Heart right ventricle (tissue), 16 donors: ENCODE results near the gene CT47B1. TPM values are rescaled to one million over a fixed set of nuclear protein-coding genes. Genes with fewer than 3 reads are reported as not detected.
"Not testable (repeated sequence)": the region's sequence is repeated elsewhere in the genome, so short reads cannot be mapped to it uniquely, and the experiment has no call there.

Source experiments
- ATAC-seq, 8 donors: fragments of 200-7000 bp; cut with Tn5 transposase; one replicate each; pipeline ENCODE4 v1.9.1; 2020; ENCODE audit warnings: mild to moderate bottlenecking in 8 of 8, moderate library complexity in 8 of 8, moderate number of reproducible peaks in 1 of 8
- DNase-seq, 2 donors: peaks; one replicate each; pipeline ENCODE4 v3.0.0-alpha.2; 2020
- H3K27ac ChIP-seq, 10 donors: fragments of 200-600 bp; sonication (generic) in 2 of 10; one replicate each; pipeline versions ENCODE4 v1.5.0 to v1.8.0; 2020 to 2022; ENCODE audit warnings: mild to moderate bottlenecking in 3 of 10
- H3K27me3 ChIP-seq, 7 donors: fragments of 200-600 bp; one replicate each; pipeline ENCODE4 v1.8.0; 2021 to 2022; ENCODE audit warnings: mild to moderate bottlenecking in 2 of 7
- H3K36me3 ChIP-seq, 9 donors: fragments of 200-600 bp; sonication (generic) in 1 of 9; one replicate each; pipeline versions ENCODE4 v1.5.0 to v1.8.0; 2020 to 2022; ENCODE audit warnings: mild to moderate bottlenecking in 2 of 9
- H3K4me1 ChIP-seq, 9 donors: fragments of 200-600 bp; sonication (generic) in 1 of 9; one replicate each; pipeline versions ENCODE4 v1.5.0 to v1.8.0; 2020 to 2022; ENCODE audit warnings: mild to moderate bottlenecking in 4 of 9
- H3K4me3 ChIP-seq, 10 donors: fragments of 200-600 bp; sonication (generic) in 2 of 10; one replicate each; pipeline versions ENCODE4 v1.5.0 to v1.8.0; 2020 to 2022; ENCODE audit warnings: mild to moderate bottlenecking in 7 of 10, moderate library complexity in 2 of 10
- H3K9me3 ChIP-seq, 11 donors: fragments of 200-600 bp in 10 of 11; sonication (generic) in 2 of 11; one replicate each; pipeline versions ENCODE4 v1.5.0 to v1.8.0; 2013 to 2022; ENCODE audit warnings: mild to moderate bottlenecking in 2 of 11, control low read depth in 1 of 11, moderate library complexity in 1 of 11
- WGBS, 2 donors: extraction: QIAGEN DNeasy Blood & Tissue Kit; methylation state at CpG; one replicate each; pipeline ENCODE4 v1.1.7; 2013; ENCODE audit warnings: inconsistent platforms in 1 of 2; 5-methylcytosine and 5-hydroxymethylcytosine counted together
- intact Hi-C, 10 donors: fragments of 100-400 bp; cut with DNase I; formaldehyde crosslinking; loops; one replicate each; pipeline versions ENCODE4 v1.11.1 to v1.14.2; 2022
- long read RNA-seq, 3 donors: library from polyadenylated mRNA; unstranded; transcript quantifications; one replicate each; pipeline ENCODE4 v2.0.0, GENCODE V29; 2020 to 2021
- polyA plus RNA-seq, 2 donors: library from polyadenylated mRNA; stranded (reverse); fragments of 200-250 nt; gene quantifications; one replicate each; pipeline ENCODE4 v1.2.3, GENCODE V29; 2013
- total RNA-seq, 10 donors: library from RNA; stranded (reverse); fragmentation: NEBNext Ultra II Directional in 3 of 10; extraction: Animal tissue kit (Norgen Biotek cat#: 25700) in 3 of 10; gene quantifications; one replicate each; pipeline versions ENCODE4 v1.2.1 to v1.2.4, GENCODE V29; 2021 to 2023
- TF ChIP-seq, protein P1 (sequence below), 9 donors: fragments of 200-600 bp; sonication (generic) in 2 of 9; IDR thresholded peaks; one replicate each; pipeline versions ENCODE4 v1.5.0 to v1.8.0; 2021 to 2022; ENCODE audit warnings: antibody characterized with exemption in 9 of 9, mild to moderate bottlenecking in 5 of 9, moderate library complexity in 1 of 9
- donor health status: Arrhythmogenic right ventricular cardiomyopathy.
- donor health status: ischemic (EF 13 %, LVEDD 7.1; RV severe dilation, severe dysfunction).
- donor health status: healthy with polysubstance abuse.
- donor health status: DM: no; HTN: yes; CAD: no.
- donor health status: DM: no; HTN: no; CAD: no.
- donor health status: ischemic (EF 25% LVEDD 6.9; RV normal size, moderate dysfunction).
- donor health status: ischemic (EF 25% LVEDD 5.7; RV mildly dilated, moderate dysfunction).
- donor health status: healthy.
- donor health status: DM: yes; HTN: yes; CAD: no.
- donor health status: Ischemic cardiomyopathy.
- donor health status: ischemic (EF 35%, LVEDD 5.7; RV mildly dilated, moderate dysfunction).
- donor health status: nonischemic (EF 11% LVEDD 7.7; RV severe dilation, severe dysfunction).
- donor health status: DM: yes; HTN: yes; CAD: no.
- donor health status: PGD.
- donor health status: ischemic (EF 29% LVEDD 5.4; RV normal size, mild dysfunction).
- donor health status: nonischemic (EF 23%, LVEDD 6.1; RV moderate dilation, normal function).

Gene CT47B1
- total RNA-seq (not detected), polyA plus RNA-seq (not detected)
- long read RNA-seq, donor 1, result 0 reads
- long read RNA-seq, donor 2, result 0 reads
- long read RNA-seq, donor 3, result 0 reads

GRCh38 chrX:120875766-120876165 is at the start of gene CT47B1:
CT47B1 (minus strand) TSS chrX:120875866; CDS start chrX:120875670, 196 bp downstream.
- not testable (repeated sequence) for ATAC-seq

DNA sequence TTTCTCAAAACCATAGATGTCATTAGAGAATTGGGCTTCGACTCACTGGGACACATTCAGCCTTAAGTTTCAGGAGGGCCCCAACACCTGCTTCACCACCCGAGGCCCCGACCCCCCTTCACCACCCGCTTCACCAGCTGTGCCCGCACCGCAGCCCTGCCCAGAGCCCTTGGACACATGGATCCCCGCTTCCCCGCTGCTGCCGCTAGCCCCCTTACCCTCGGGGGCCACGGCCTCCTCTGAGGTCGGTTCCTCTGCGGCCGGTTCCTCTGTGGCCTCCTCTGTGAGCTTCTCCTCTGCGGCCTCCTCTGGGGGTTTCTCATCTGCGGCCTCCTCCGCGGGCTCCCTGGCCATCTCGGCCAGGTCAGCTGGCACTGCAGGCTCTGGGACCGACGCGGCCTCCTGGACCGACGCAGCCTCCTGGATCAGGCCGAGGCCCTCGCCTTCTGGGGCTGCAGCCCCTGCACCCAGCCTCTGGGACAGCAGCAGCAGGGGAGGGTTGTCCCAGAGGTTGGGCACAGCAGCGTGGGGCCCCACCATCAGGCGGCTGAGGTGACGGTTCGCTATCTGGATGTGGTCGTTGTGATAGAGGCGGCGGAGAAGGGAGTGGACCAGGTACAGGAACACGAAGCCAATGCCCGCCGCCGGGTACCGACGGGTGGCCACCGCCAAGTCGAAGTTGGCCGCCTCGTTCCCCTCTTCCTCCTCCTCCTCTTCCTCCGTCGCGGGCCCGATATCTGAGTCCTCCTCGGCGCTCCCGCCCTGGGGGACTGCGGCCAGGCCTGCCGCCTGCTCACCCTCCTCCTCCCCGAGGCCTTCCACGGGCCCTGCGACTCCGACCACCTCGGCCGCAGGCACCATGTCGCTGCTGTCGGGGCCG is 748 bp downstream of the CT47B1 start:
- WGBS, 2 donors, result 95 to 97% methylated on average over 19 to 41 of the region's 61 CpGs
- H3K27ac ChIP-seq, result no peak overlapping the region
- no peaks in the 10 kb centered on the region for H3K36me3 ChIP-seq
- DNase-seq (no peak), ATAC-seq (no peak)
- no peaks in the 10 kb centered on the region for H3K27me3 ChIP-seq
- H3K4me3 ChIP-seq, result no peak overlapping the region
- H3K4me1 ChIP-seq, result no peaks in the 10 kb centered on the region
- H3K9me3 ChIP-seq, result peaks cover 0 to 3% (median 0%) of the 10 kb centered on the region in 11 donors
- TF ChIP-seq, protein P1, sequence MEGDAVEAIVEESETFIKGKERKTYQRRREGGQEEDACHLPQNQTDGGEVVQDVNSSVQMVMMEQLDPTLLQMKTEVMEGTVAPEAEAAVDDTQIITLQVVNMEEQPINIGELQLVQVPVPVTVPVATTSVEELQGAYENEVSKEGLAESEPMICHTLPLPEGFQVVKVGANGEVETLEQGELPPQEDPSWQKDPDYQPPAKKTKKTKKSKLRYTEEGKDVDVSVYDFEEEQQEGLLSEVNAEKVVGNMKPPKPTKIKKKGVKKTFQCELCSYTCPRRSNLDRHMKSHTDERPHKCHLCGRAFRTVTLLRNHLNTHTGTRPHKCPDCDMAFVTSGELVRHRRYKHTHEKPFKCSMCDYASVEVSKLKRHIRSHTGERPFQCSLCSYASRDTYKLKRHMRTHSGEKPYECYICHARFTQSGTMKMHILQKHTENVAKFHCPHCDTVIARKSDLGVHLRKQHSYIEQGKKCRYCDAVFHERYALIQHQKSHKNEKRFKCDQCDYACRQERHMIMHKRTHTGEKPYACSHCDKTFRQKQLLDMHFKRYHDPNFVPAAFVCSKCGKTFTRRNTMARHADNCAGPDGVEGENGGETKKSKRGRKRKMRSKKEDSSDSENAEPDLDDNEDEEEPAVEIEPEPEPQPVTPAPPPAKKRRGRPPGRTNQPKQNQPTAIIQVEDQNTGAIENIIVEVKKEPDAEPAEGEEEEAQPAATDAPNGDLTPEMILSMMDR (IDR thresholded peaks at IDR 0.05), result no peak
- intact Hi-C loops, result no loop called here

More at GRCh38 chrX:120875766-120876165, at the start of gene CT47B1:
- intact Hi-C loops, DNase-seq, H3K27me3 ChIP-seq, H3K4me3 ChIP-seq, H3K9me3 ChIP-seq, H3K4me1 ChIP-seq, H3K36me3 ChIP-seq, H3K27ac ChIP-seq: not testable (repeated sequence)
- no CpG with 5 or more reads among the region's 7 CpGs for WGBS, 2 donors

DNA sequence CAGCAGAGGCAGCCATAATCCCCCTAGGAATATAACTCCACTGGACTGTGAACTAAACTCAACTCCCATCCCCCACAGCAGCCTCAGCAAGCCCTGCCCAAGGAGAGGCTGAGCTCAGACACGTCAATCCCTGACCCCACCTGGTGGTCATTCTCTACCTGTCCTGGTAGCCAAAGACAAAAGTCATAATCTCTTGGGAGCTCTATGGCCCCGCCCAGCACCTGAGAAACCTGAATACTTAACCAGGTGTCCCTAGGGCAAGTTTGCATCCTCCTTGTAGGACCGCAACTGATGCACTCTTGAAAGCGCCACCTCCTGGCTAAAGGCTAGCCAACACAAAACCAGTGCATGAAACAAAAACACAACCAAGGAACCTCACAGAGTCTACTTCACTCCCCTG is 18.4 kb downstream of the CT47B1 start:
- Histone ChIP-seq H3K27me3 (no peaks in the 10 kb centered on the region), H3K36me3 (no peaks in the 10 kb centered on the region), H3K4me1 (no peaks in the 10 kb centered on the region), H3K9me3 (peaks cover 0 to 16% (median 0%) of the 10 kb centered on the region in 11 donors), H3K4me3 (no peak overlapping the region), H3K27ac (no peak overlapping the region)
- ATAC-seq, result no peak
- 26% methylated on average over 3 to 4 of the region's 4 CpGs for WGBS, 2 donors
- TF ChIP-seq, protein P1 (IDR thresholded peaks at IDR 0.05), result no peak
- DNase-seq, result no peak
- intact Hi-C loops, result no loop called here

GRCh38 chrX:120840827-120841226 is 34.8 kb downstream of the CT47B1 start:
- Histone ChIP-seq H3K4me3 (no peak overlapping the region), H3K9me3 (peaks cover 0 to 8% (median 0%) of the 10 kb centered on the region in 11 donors), H3K36me3 (no peaks in the 10 kb centered on the region), H3K27ac (no peak overlapping the region), H3K27me3 (no peaks in the 10 kb centered on the region), H3K4me1 (no peaks in the 10 kb centered on the region)
- WGBS, 2 donors, result 58 to 69% methylated on average over 2 of the region's 2 CpGs
- intact Hi-C loops, result no loop called here
- ATAC-seq, result no peak
- TF ChIP-seq, protein P1 (IDR thresholded peaks at IDR 0.05), result no peak
- no peak for DNase-seq

DNA sequence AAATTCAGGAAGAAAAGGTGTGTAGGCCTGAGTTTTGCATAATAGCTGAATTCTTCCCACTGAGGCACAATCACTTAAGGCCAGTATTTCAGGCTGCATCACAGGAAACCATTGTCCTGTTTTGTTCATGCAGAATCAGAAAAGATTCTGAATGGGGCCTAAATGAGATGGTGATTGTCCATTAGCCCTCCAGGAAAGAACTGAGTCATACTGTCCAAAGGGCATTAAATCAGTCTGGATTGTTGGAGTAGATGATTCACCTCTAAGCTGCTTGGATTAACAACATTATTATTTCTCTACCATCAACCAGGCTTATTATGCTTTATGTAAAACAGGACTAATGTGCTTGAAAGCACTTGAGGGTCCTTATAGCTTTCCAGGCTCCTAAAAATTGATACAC is 36.2 kb downstream of the CT47B1 start:
- intact Hi-C loops, result no loop called here
- no peak overlapping the region for H3K27ac ChIP-seq
- ATAC-seq (no peak), DNase-seq (no peak)
- no peaks in the 10 kb centered on the region for H3K4me1 ChIP-seq
- H3K27me3 ChIP-seq, result no peaks in the 10 kb centered on the region
- no peak overlapping the region for H3K4me3 ChIP-seq
- no peaks in the 10 kb centered on the region for H3K36me3 ChIP-seq
- TF ChIP-seq, protein P1 (IDR thresholded peaks at IDR 0.05), result no peak
- peaks cover 0 to 2% (median 0%) of the 10 kb centered on the region in 11 donors for H3K9me3 ChIP-seq

- WGBS, 2 donors, result 88 to 91% methylated on average over 1 of the region's 1 CpG
- H3K36me3 ChIP-seq, H3K4me1 ChIP-seq, ATAC-seq, H3K27ac ChIP-seq, H3K27me3 ChIP-seq, DNase-seq, H3K9me3 ChIP-seq, H3K4me3 ChIP-seq, intact Hi-C loops: not testable (repeated sequence)
Observed at GRCh38 chrX:120827213-120827612, 48.5 kb downstream of the CT47B1 start.
